Urinary bladder (tissue), 4 donors: ENCODE results near the gene LRIT1. TPM values are rescaled to one million over a fixed set of nuclear protein-coding genes. Genes with fewer than 3 reads are reported as not detected.

Experiments used
- DNase-seq: peaks from one replicate; pipeline ENCODE4 v3.0.0-alpha.2; 2015; ENCODE audit errors: extremely low spot score
- H3K27ac ChIP-seq: one replicate; pipeline ENCODE4 v1.5.1; 2013; ENCODE audit warnings: low read depth, mild to moderate bottlenecking, moderate library complexity
- H3K36me3 ChIP-seq: one replicate; pipeline ENCODE4 v1.6.1; 2013; ENCODE audit warnings: mild to moderate bottlenecking, moderate library complexity; ENCODE audit not compliant: insufficient read depth
- H3K4me1 ChIP-seq: one replicate; pipeline ENCODE4 v1.6.1; 2013; ENCODE audit warnings: mild to moderate bottlenecking, moderate library complexity; ENCODE audit not compliant: insufficient read depth
- H3K4me3 ChIP-seq: one replicate; pipeline ENCODE4 v1.5.1; 2013; ENCODE audit warnings: low read depth, low read length
- WGBS: extraction: QIAGEN DNeasy Blood & Tissue Kit; methylation state at CpG from one replicate; pipeline ENCODE4 v1.1.7; 2013; 5-methylcytosine and 5-hydroxymethylcytosine counted together
- polyA plus RNA-seq: library from polyadenylated mRNA; stranded (reverse); fragments of 200-250 nt; gene quantifications from one replicate; pipeline ENCODE4 v1.2.3, GENCODE V29; 2013
- total RNA-seq: library from RNA; depleted of rRNA; stranded (reverse); fragments of >200 nt; gene quantifications from one replicate; pipeline ENCODE4 v1.2.3, GENCODE V29; 2014
- donor health status: healthy with polysubstance abuse.
- donor health status: healthy.

Gene LRIT1
- total and polyA plus RNA-seq, 2 donors: not detected

GRCh38 chr10:84262190-84262956 is 21.0 kb upstream of the LRIT1 start:
- H3K27ac ChIP-seq: no peak overlapping the region
- 68% methylated on average over 13 of the region's 13 CpGs for WGBS
- no peak for DNase-seq
- no peak overlapping the region for H3K4me3 ChIP-seq
- H3K36me3 ChIP-seq: no peaks in the 10 kb centered on the region
- no peaks in the 10 kb centered on the region for H3K4me1 ChIP-seq

- Histone ChIP-seq H3K36me3 (no peaks in the 10 kb centered on the region), H3K4me1 (no peaks in the 10 kb centered on the region), H3K27ac (no peak overlapping the region), H3K4me3 (no peak overlapping the region)
- no peak for DNase-seq
- whole genome bisulfite sequencing: 82% methylated on average over 7 of the region's 7 CpGs
Observed at GRCh38 chr10:84261236-84261915, 20.0 kb upstream of the LRIT1 start.

GRCh38 chr10:84258034-84258695 is 16.8 kb upstream of the LRIT1 start:
- H3K4me1 ChIP-seq: no peaks in the 10 kb centered on the region
- H3K4me3 ChIP-seq: no peak overlapping the region
- H3K27ac ChIP-seq: no peak overlapping the region
- 85% methylated on average over 7 of the region's 7 CpGs for WGBS
- no peaks in the 10 kb centered on the region for H3K36me3 ChIP-seq
- no peak for DNase-seq

GRCh38 chr10:84257343-84258020 is 16.1 kb upstream of the LRIT1 start:
- Histone ChIP-seq H3K27ac (no peak overlapping the region), H3K36me3 (no peaks in the 10 kb centered on the region), H3K4me3 (no peak overlapping the region), H3K4me1 (no peaks in the 10 kb centered on the region)
- 72% methylated on average over 15 of the region's 15 CpGs for WGBS
- DNase-seq: no peak

- no peak for DNase-seq
- no peak overlapping the region for H3K27ac ChIP-seq
- H3K36me3 ChIP-seq: no peaks in the 10 kb centered on the region
- 39% methylated on average over 35 of the region's 35 CpGs for WGBS
- no peaks in the 10 kb centered on the region for H3K4me1 ChIP-seq
- no peak overlapping the region for H3K4me3 ChIP-seq
Observed at GRCh38 chr10:84256510-84257342, 15.4 kb upstream of the LRIT1 start.

DNA sequence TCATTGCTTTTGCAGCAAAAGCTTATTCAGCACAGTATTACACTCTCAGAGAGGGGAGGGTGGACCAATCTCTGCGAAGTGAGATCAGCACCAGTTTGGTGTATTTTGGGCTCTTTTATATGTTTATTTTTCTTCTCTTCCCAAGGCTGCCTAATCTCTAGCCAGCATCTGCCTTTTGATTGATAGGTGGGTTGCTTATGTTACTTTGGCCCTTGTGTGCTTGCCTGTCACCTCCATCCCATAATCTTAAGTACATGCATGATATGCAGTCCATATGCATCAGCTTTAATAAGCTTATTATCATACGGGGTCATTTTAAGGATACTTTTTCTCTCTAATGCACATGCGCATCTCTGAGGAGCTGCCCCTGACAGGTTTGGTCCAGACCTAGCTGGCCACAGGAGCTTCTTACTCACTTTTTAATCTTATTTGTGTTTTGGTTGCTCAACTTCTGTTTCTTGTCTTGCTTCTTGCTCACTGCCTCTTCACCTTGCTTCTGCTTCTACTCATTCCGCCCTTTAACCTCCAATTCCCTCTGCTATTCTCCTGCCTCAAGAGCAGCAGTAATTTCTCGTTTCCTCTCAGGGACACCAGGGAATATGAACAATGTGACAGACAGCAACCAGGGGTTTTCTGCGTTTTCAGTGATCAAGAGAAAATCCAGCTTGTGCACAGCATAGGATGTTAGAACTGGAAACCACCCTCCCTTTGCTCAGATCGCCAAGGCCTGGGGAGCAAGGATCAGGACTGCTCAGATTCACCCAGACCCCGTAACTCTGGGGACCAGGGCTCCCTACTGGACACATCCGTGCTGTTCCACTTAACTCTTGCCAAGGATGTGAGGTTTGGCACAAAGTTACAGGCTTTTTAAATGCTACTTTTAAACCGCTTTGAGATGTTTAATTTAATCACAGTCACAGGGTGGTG is 13.5 kb upstream of the LRIT1 start:
- 52% methylated on average over 10 of the region's 10 CpGs for WGBS
- no peak overlapping the region for H3K4me3 ChIP-seq
- no peaks in the 10 kb centered on the region for H3K4me1 ChIP-seq
- H3K27ac ChIP-seq: no peak overlapping the region
- no peak for DNase-seq
- no peaks in the 10 kb centered on the region for H3K36me3 ChIP-seq

DNA sequence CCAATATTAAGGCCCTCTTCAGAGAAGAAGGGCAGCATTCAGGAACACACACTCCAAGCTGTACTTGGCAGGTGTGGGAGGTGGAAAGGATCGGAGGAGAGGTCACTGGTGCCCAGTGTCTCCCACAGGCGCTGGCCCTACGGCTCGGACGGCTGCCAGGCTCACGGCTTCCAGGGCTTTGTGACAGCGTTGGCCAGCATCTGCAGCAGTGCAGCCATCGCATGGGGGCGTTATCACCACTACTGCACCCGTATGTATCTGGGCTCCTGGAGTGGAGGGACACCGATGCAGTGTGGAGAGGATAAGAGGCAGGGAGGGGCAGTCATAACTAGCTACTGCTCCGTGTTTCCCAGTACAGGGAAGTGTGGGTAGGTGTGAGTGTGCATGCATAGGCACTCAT is 7.4 kb upstream of the LRIT1 start:
- Histone ChIP-seq H3K27ac (no peak overlapping the region), H3K4me3 (no peak overlapping the region), H3K4me1 (no peaks in the 10 kb centered on the region), H3K36me3 (no peaks in the 10 kb centered on the region)
- 78% methylated on average over 12 of the region's 12 CpGs for WGBS
- DNase-seq: no peak

DNA sequence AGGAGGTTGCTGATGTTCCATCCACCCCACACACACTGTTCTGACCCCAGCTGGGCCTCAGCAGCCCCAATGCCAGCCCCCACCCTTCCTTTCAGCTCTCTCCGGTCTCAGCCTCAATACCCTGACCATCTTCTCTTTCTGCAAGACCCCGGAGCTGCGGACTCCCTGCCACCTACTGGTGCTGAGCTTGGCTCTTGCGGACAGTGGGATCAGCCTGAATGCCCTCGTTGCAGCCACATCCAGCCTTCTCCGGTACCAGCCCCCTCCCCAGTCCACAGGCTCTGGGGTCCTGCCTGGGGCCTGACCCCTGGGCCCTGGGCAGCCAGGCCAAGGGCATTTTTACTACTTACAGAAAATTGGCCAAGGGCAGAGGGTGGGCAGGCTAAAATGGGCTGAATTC is 6.2 kb upstream of the LRIT1 start:
- no peak for DNase-seq
- no peak overlapping the region for H3K4me3 ChIP-seq
- WGBS: 78% methylated on average over 6 of the region's 6 CpGs
- H3K36me3 ChIP-seq: no peaks in the 10 kb centered on the region
- H3K27ac ChIP-seq: no peak overlapping the region
- H3K4me1 ChIP-seq: no peaks in the 10 kb centered on the region

DNA sequence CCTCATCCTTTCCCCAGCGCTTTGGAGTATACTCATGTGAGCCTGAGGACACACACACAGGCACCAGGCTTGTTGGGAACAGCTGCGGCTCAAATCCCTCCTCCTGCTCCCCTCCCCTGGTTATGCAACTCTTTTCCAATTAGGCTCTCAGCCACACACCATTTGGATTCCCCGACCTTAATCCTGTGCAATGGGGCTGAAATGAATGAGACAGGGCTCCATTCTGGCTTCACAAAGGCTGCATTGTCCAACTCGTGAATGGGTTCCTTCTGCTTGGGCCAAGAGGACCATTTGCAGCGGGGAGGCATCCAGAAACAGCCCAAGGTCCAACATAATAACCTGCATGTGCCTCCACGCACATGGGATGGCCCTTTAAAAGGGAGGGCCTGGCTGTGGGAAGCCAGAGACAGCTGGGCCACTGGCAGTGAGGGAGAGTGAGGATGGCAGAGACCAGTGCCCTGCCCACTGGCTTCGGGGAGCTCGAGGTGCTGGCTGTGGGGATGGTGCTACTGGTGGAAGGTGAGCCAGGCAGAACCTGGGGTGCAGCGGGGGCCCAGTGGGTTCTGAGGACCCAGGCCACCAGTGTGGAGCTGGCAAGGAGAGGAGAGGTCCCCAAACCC is 3.4 kb upstream of the LRIT1 start, which contains the start of gene RGR:
Gene RGR, plus strand, starts transcription at position 403 of the 620 bp plus-strand sequence. Its CDS starts 38 bp downstream, at position 441.
- no peaks in the 10 kb centered on the region for H3K4me1 ChIP-seq
- DNase-seq: no peak
- no peaks in the 10 kb centered on the region for H3K36me3 ChIP-seq
- no peak within 1 kb of the TSS for H3K27ac ChIP-seq
- no peak within 1 kb of the TSS for H3K4me3 ChIP-seq
- 51% methylated on average over 9 of the region's 9 CpGs for WGBS

DNA sequence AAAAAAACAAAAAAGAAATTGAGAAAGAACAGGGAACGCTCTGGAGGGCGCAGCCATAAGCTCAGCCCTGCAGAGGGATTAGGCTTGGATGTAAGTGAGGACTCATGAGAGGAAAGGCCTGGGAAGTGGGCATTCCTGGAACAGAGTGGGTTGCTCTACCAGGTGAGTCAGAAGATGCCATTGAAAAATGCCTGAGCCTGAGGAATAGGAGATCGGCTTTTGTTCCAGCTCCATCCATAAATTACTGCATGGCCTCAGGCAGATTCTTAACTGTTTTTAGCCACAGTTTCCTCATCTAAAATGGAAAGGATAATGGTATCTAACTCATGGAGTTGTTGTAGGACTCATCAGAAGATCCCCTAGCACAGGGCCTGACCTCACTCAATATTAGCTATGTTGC is 2.4 kb upstream of the LRIT1 start:
- no peak overlapping the region for H3K27ac ChIP-seq

GRCh38 chr10:84238909-84239308 is 2.4 kb downstream of the LRIT1 start:
- WGBS: 79% methylated on average over 3 of the region's 3 CpGs
- H3K36me3 ChIP-seq: no peaks in the 10 kb centered on the region
- DNase-seq: no peak
- H3K27ac ChIP-seq: no peak overlapping the region
- H3K4me3 ChIP-seq: no peak overlapping the region
- H3K4me1 ChIP-seq: no peaks in the 10 kb centered on the region

More for the DNA sequence above, 2.4 kb upstream of the LRIT1 start:
- 94% methylated on average over 3 of the region's 3 CpGs for WGBS
- DNase-seq: no peak
- H3K4me3 ChIP-seq: no peak overlapping the region
- no peaks in the 10 kb centered on the region for H3K4me1 ChIP-seq
- no peaks in the 10 kb centered on the region for H3K36me3 ChIP-seq
